ENCODE results near the gene JAM3.

The JAM3 gene

DNA sequence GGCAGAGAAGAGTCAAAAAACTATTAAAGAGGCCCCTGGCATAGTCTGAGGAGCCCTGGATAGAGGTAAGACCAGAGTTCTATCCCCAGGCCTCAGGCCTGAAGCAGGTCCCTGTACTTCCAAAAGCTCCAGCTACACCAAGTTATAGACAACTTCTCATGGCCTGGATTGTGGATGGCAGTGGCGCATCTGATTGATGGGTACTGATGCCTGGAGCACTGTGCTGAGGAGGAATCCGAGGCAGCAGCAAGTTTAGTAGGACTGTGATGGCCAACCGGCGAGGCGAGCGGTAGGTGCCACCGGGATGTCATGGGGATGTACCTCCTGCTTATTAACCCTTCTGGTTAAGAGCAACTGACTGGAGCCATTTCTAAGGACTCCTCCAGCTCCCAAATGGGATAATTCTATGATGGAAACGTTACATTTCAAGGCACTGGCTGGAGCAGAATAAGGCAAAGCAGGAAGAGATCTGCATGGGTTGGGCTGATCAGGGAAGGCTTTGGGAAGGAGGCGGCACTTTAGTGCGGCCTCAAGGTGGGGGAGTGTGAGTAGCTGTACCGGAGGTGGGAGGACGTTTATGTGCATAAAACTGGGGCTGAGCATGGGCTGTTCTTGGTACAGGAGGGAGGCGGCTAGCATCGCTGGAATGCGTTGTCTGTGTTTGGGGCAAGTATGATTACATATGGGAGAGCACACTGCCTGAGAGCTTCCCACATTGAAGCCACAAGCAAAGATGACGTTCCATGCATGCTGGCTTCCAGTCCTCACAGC is 24.2 kb upstream of the JAM3 start:
- H3K4me1 Mint-ChIP-seq: peaks cover 9% of the 10 kb centered on the region
- no peak for DNase-seq
- H3K27me3 Mint-ChIP-seq: peaks cover 55% of the 10 kb centered on the region
- no peak overlapping the region for H3K4me3 Mint-ChIP-seq
- no peaks in the 10 kb centered on the region for H3K9me3 Mint-ChIP-seq
- CTCF ChIA-PET: interaction anchor here (1.0 to 6.0 kb wide), 7 partner anchors 9 to 117 kb away, joined by 3 to 71 read pairs (median 3); no protein-coding TSS in a partner anchor
- H3K27ac Mint-ChIP-seq: no peak overlapping the region
- no peaks in the 10 kb centered on the region for H3K36me3 Mint-ChIP-seq

GRCh38 chr11:134045799-134046635 is 22.9 kb upstream of the JAM3 start:
- Mint-ChIP-seq H3K27me3 (peaks cover 66% of the 10 kb centered on the region), H3K4me1 (peaks cover 17% of the 10 kb centered on the region), H3K27ac (peak overlapping the region; percentile 13), H3K36me3 (no peaks in the 10 kb centered on the region), H3K9me3 (no peaks in the 10 kb centered on the region), H3K4me3 (no peak overlapping the region)
- peak; percentile 73 for DNase-seq
- CTCF ChIA-PET: interaction anchor here (0.8 to 6.0 kb wide), 9 partner anchors 10 to 118 kb away, joined by 3 to 71 read pairs (median 6); no protein-coding TSS in a partner anchor

DNA sequence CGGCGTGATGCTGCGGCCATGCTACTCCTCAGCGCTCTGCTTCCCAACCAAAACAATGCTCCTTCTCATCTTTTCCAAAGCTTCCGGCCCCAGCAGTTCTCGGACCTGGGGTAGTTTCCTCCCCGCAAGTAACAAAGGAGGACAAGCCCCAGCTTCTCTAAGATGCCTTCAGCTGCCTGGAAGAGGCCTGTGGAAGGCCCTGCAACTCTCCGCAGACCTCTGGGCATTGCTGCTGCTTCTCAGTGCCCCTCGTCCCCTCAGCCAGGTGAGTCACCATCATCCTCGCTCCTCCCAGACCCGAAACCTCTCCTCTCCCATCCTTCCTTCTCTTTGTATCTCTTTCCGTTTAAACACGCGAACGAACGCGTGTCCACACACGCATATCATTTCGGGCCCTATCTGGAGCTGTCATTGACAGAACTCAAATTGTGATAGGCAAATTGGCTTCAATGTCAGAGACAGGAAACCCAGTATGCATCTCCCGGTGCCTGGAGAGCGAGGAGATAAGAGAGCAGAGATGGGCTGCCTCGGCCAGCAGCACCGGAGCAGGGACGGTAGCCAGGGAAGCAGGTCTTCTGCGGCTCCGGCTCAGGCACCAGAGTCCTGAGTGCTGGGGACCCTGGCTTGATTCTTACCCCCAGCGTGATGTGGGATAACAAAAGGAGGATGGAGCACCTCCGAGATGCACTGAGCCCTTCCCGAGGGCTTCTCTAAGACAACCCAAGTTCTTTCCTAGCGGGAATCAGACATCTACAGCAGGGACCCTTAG is 22.0 kb upstream of the JAM3 start:
- Mint-ChIP-seq H3K27me3 (peaks cover 63% of the 10 kb centered on the region), H3K4me3 (no peak overlapping the region), H3K4me1 (peaks cover 17% of the 10 kb centered on the region), H3K9me3 (no peaks in the 10 kb centered on the region), H3K36me3 (no peaks in the 10 kb centered on the region), H3K27ac (no peak overlapping the region)
- CTCF ChIA-PET: interaction anchor here (1.3 to 6.0 kb wide), 6 partner anchors 52 to 119 kb away, joined by 4 to 71 read pairs (median 7); no protein-coding TSS in a partner anchor
- no peak for DNase-seq

DNA sequence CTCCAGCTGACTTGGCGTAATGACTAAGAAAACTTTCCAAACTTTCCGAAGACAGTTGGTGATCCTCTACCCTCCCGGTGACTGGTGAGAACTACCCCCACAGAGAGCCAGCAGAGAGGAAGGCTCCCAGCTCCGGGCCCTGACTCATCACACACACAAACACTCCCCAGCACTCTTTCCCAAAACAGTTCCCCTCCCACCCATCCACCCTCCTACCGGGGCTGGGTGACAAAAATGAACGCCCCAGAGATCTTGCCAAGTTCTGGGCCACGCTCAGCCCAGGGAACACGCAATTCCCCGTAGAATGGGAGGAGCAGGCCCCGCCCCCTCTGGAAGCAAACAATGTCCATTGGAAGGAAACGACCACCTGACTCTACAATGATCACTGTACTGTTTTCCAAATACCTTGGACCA is 21.3 kb upstream of the JAM3 start:
- H3K36me3 Mint-ChIP-seq: no peaks in the 10 kb centered on the region
- CTCF ChIA-PET: interaction anchor here (1.2 to 6.0 kb wide), 8 partner anchors 10 to 120 kb away, joined by 3 to 71 read pairs (median 5); no protein-coding TSS in a partner anchor
- H3K9me3 Mint-ChIP-seq: no peaks in the 10 kb centered on the region
- peaks cover 18% of the 10 kb centered on the region for H3K4me1 Mint-ChIP-seq
- peaks cover 59% of the 10 kb centered on the region for H3K27me3 Mint-ChIP-seq
- DNase-seq: no peak
- H3K27ac Mint-ChIP-seq: no peak overlapping the region
- no peak overlapping the region for H3K4me3 Mint-ChIP-seq

DNA sequence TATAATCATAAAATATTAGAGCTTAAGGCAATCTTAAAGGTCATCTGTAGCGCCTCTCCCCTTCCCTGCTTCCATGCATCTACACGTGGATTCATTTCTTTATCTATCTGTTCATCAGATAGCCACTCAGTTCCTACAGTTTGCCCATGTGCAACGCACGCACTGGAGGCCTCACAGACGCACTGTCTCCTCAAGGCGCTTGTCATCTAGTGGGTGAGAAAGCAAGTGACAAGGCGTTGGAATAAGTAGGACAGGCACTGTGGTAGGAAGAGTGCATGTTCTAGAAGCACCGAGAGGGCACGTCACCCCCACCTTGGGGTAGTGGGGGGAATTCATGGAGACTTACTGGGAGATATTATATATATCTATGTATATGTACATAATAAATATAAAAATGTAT is 20.8 kb upstream of the JAM3 start:
- Mint-ChIP-seq H3K9me3 (no peaks in the 10 kb centered on the region), H3K4me1 (peaks cover 20% of the 10 kb centered on the region), H3K4me3 (no peak overlapping the region), H3K36me3 (no peaks in the 10 kb centered on the region), H3K27ac (no peak overlapping the region), H3K27me3 (peaks cover 60% of the 10 kb centered on the region)
- CTCF ChIA-PET: interaction anchor here (1.2 to 6.0 kb wide), 8 partner anchors 10 to 120 kb away, joined by 3 to 71 read pairs (median 5); no protein-coding TSS in a partner anchor
- no peak for DNase-seq

GRCh38 chr11:134049303-134049702 is 19.6 kb upstream of the JAM3 start:
- H3K4me3 Mint-ChIP-seq: no peak overlapping the region
- H3K9me3 Mint-ChIP-seq: no peaks in the 10 kb centered on the region
- no peaks in the 10 kb centered on the region for H3K36me3 Mint-ChIP-seq
- H3K27me3 Mint-ChIP-seq: peaks cover 59% of the 10 kb centered on the region
- H3K4me1 Mint-ChIP-seq: peaks cover 17% of the 10 kb centered on the region
- no peak overlapping the region for H3K27ac Mint-ChIP-seq
- DNase-seq: no peak
- CTCF ChIA-PET: interaction anchor here (1.3 to 3.4 kb wide), 5 partner anchors 11 to 122 kb away, joined by 5 to 32 read pairs (median 18); no protein-coding TSS in a partner anchor

DNA sequence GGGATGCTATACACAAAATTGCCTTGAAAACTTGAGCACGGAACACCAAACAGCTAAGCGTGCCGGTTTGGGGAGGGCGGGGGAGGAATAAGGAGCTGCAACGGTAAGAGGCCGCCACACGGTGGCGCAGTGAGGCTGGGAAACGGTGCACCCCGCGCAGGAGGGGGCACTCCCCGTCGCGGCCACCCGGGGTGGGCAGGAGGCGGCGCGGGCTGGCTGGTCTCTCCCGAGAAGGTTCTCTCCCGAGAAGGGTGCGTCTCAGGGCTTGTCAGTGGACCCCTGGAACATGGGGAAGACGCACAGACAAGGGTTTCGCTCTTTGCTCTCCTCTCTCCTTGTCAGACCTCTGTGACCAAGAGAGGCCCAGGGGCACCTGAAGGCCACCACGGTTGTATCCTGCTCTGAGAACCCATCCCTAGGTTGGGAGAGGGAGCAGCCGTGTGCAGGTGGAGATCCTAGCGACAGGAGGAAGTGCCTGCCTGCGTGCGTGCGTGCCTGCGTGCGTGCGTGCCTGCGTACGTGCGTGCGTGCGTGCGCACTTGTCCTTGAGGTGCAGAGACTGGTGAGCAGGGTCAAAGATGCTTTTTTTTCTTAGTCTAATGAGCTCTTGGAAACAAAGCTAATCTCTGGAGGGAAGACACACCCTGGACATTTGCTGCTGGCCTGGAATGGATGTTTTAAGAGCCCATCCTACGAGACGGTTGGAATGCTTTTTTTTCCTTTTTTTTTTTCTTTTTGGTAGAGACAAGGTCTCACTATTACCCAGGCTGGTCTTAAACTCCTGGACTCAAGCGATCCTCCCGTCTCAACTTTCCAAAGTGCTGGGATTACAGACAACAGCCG is 18.1 kb upstream of the JAM3 start:
- H3K9me3 Mint-ChIP-seq: no peaks in the 10 kb centered on the region
- H3K27me3 Mint-ChIP-seq: peaks cover 72% of the 10 kb centered on the region
- peak overlapping the region; percentile 85 for H3K27ac Mint-ChIP-seq

DNA sequence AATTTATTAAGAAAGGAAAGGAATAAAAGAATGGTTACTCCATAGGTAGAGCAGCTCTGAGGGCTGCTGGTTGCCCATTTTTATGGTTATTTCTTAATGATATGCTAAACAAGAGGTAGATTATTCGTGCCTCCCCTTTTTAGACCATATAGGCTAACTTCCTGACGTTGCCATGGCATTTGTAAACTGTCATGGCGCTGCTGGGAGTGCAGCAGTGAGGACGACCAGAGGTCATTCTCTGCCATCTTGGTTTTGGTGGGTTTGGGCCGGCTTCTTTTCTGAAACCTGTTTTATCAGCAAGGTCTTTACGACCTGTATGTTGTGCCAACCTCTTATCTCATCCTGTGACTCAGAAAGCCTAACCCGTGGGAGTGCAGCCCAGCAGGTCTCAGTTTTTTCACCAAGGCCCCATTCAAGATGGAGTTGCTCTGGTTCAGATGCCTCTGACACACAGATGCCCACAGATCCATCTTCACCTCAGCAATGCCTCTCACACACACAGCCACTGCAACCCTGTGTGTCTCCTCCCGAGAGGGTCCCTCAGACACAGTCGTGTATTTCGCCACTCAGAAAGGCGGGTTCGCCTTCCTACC is 16.4 kb upstream of the JAM3 start:
- Mint-ChIP-seq H3K27me3 (peaks cover 69% of the 10 kb centered on the region), H3K4me3 (no peak overlapping the region), H3K27ac (no peak overlapping the region), H3K4me1 (peaks cover 23% of the 10 kb centered on the region), H3K9me3 (no peaks in the 10 kb centered on the region), H3K36me3 (no peaks in the 10 kb centered on the region)
- no peak for DNase-seq
- CTCF ChIA-PET: interaction anchor here (1.3 to 3.4 kb wide), 7 partner anchors 9 to 125 kb away, joined by 4 to 49 read pairs (median 7); no protein-coding TSS in a partner anchor

More for the DNA sequence above, 18.1 kb upstream of the JAM3 start:
- Mint-ChIP-seq H3K4me3 (peak overlapping the region; percentile 64), H3K36me3 (no peaks in the 10 kb centered on the region), H3K4me1 (peaks cover 17% of the 10 kb centered on the region)
- CTCF ChIA-PET: interaction anchor here (0.6 to 3.4 kb wide), 30 partner anchors 10 to 302 kb away, joined by 3 to 49 read pairs (median 4); no protein-coding TSS in a partner anchor
- DNase-seq: peak; percentile 81

GRCh38 chr11:134052988-134053945 is 15.6 kb upstream of the JAM3 start:
- no peak for DNase-seq
- Mint-ChIP-seq H3K4me3 (no peak overlapping the region), H3K27ac (no peak overlapping the region), H3K9me3 (no peaks in the 10 kb centered on the region), H3K27me3 (peaks cover 69% of the 10 kb centered on the region), H3K4me1 (peaks cover 31% of the 10 kb centered on the region), H3K36me3 (peaks cover 4% of the 10 kb centered on the region)
- CTCF ChIA-PET: interaction anchor here (0.7 to 1.8 kb wide), 7 partner anchors 10 to 126 kb away, joined by 3 to 5 read pairs (median 4); no protein-coding TSS in a partner anchor

GRCh38 chr11:134055029-134055428 is 13.8 kb upstream of the JAM3 start:
- H3K36me3 Mint-ChIP-seq: peaks cover 4% of the 10 kb centered on the region
- peaks cover 40% of the 10 kb centered on the region for H3K4me1 Mint-ChIP-seq
- H3K27ac Mint-ChIP-seq: no peak overlapping the region
- no peak for DNase-seq
- no peak overlapping the region for H3K4me3 Mint-ChIP-seq
- CTCF ChIA-PET: interaction anchor here (1.1 to 1.6 kb wide), 2 partner anchors 85 to 127 kb away, joined by 3 to 5 read pairs; no protein-coding TSS in a partner anchor
- no peaks in the 10 kb centered on the region for H3K9me3 Mint-ChIP-seq
- H3K27me3 Mint-ChIP-seq: peaks cover 76% of the 10 kb centered on the region

- Mint-ChIP-seq H3K36me3 (peaks cover 4% of the 10 kb centered on the region), H3K27ac (no peak overlapping the region), H3K4me1 (peaks cover 42% of the 10 kb centered on the region), H3K27me3 (peaks cover 69% of the 10 kb centered on the region), H3K9me3 (no peaks in the 10 kb centered on the region), H3K4me3 (no peak overlapping the region)
- DNase-seq: no peak
- CTCF ChIA-PET: interaction anchor here (1.1 to 4.6 kb wide), 2 partner anchors 9 to 32 kb away, joined by 3 to 32 read pairs; no protein-coding TSS in a partner anchor
These were observed 8.6 kb upstream of the JAM3 start for GRCh38 chr11:134060316-134060715.

Measured in activated naive CD4-positive, alpha-beta T cell treated with anti-CD3 and anti-CD28 coated beads, Interleukin-2, amount 10 ng/mL, durations not matched to agents 7 days and 5 days (primary cell).